Measurements from ENCODE around the gene PPM1M.

The PPM1M gene

GRCh38 chr3:52216585-52217408 lies 28.8 kb upstream of the PPM1M start:
- DNase-seq: peak; percentile 17

- DNase-seq: no peak
Measured at GRCh38 chr3:52217409-52217805, 28.2 kb upstream of the PPM1M start.

GRCh38 chr3:52218026-52218425 lies 27.5 kb upstream of the PPM1M start:
- DNase-seq: no peak

GRCh38 chr3:52218454-52218853 lies 27.1 kb upstream of the PPM1M start:
- DNase-seq: peak; percentile 22

GRCh38 chr3:52218937-52219650 lies 26.5 kb upstream of the PPM1M start:
- no peak for DNase-seq

GRCh38 chr3:52220380-52221026 lies 25.1 kb upstream of the PPM1M start:
- peak; percentile 78 for DNase-seq

GRCh38 chr3:52221141-52221562 lies 24.4 kb upstream of the PPM1M start:
- no peak for DNase-seq

- peak; percentile 51 for DNase-seq
Measured at GRCh38 chr3:52221563-52222318, 23.8 kb upstream of the PPM1M start.

- DNase-seq: no peak
Measured at GRCh38 chr3:52222319-52223221, 23.0 kb upstream of the PPM1M start.

GRCh38 chr3:52223449-52224408 lies 21.8 kb upstream of the PPM1M start:
- no peak for DNase-seq

GRCh38 chr3:52225452-52226228 lies 19.9 kb upstream of the PPM1M start, which contains the start of gene TLR9:
TLR9 (minus strand) TSS chr3:52225645; CDS start chr3:52225529, 116 bp downstream.
- DNase-seq: peak; percentile 77

- no peak for DNase-seq
Measured at GRCh38 chr3:52226229-52226817, 19.2 kb upstream of the PPM1M start.

- no peak for DNase-seq
Measured at GRCh38 chr3:52227117-52227516, 18.4 kb upstream of the PPM1M start.

- no peak for DNase-seq
Measured at GRCh38 chr3:52227766-52228165, 17.8 kb upstream of the PPM1M start.

GRCh38 chr3:52228266-52228665 lies 17.3 kb upstream of the PPM1M start:
- no peak for DNase-seq

- DNase-seq: no peak
Measured at GRCh38 chr3:52228751-52229291, 16.7 kb upstream of the PPM1M start.

- DNase-seq: no peak
Measured at GRCh38 chr3:52229656-52230055, 15.9 kb upstream of the PPM1M start.

- DNase-seq: no peak
Measured at GRCh38 chr3:52230461-52230860, 15.1 kb upstream of the PPM1M start.

All from CD4-positive, alpha-beta T cell treated with Interferon gamma for 1 hour (primary cell).